ENCODE data around the gene POLR2E.

- no peak for TF ChIP-seq CTCF (IDR thresholded peaks at IDR 0.05)
- TF ChIP-seq POLR2AphosphoS5 (IDR thresholded peaks at IDR 0.05) = peak in 1 of 2 donors; percentile 31
- no peak for TF ChIP-seq POLR2A (IDR thresholded peaks at IDR 0.05)
- no peak for TF ChIP-seq EP300 (IDR thresholded peaks at IDR 0.05)
These were observed 26.9 kb downstream of the POLR2E start for GRCh38 chr19:1068009-1069001.

Measured in upper lobe of left lung (tissue), 4 donors.